NCI-H1436 (cell line): Measurements from ENCODE around the gene KRTAP12-2.
"Not testable (repeated sequence)": the region's sequence is repeated elsewhere in the genome, so short reads cannot be mapped to it uniquely, and the experiment has no call there.

Source experiments
- DNase-seq: peaks from one replicate; lab custom pipeline; 2025; lab: John Stamatoyannopoulos, UW

Gene KRTAP12-2

GRCh38 chr21:44684077-44684476 lies 17.4 kb upstream of the KRTAP12-2 start:
- no peak for DNase-seq

GRCh38 chr21:44682580-44683151 lies 15.9 kb upstream of the KRTAP12-2 start:
- DNase-seq, result no peak

- DNase-seq, result peak; percentile 91
Observed at GRCh38 chr21:44681861-44682579, 15.3 kb upstream of the KRTAP12-2 start, which contains the start of gene KRTAP12-1. Gene KRTAP12-1, minus strand, starts transcription at chr21:44682163. Its CDS starts 40 bp downstream, at chr21:44682123.

GRCh38 chr21:44681152-44681551 lies 14.4 kb upstream of the KRTAP12-2 start:
- DNase-seq, result no peak

GRCh38 chr21:44677881-44678280 lies 11.2 kb upstream of the KRTAP12-2 start:
- no peak for DNase-seq

- DNase-seq, result no peak
Observed at GRCh38 chr21:44671911-44672310, 5.2 kb upstream of the KRTAP12-2 start.

GRCh38 chr21:44670642-44671432 lies 4.1 kb upstream of the KRTAP12-2 start:
- no peak for DNase-seq

GRCh38 chr21:44667612-44668011 lies 885 bp upstream of the KRTAP12-2 start:
- DNase-seq, result no peak

GRCh38 chr21:44664691-44665090 lies 2.0 kb downstream of the KRTAP12-2 start:
- no peak for DNase-seq

- not testable (repeated sequence) for DNase-seq
Observed at GRCh38 chr21:44661567-44661966, 5.2 kb downstream of the KRTAP12-2 start.

GRCh38 chr21:44658913-44659595 lies 7.7 kb downstream of the KRTAP12-2 start:
- DNase-seq, result no peak

GRCh38 chr21:44658541-44658910 lies 8.2 kb downstream of the KRTAP12-2 start:
- no peak for DNase-seq

- no peak for DNase-seq
Observed at GRCh38 chr21:44657635-44658540, 8.8 kb downstream of the KRTAP12-2 start, which contains the start of gene KRTAP12-3. Gene KRTAP12-3, plus strand, starts transcription at chr21:44657932. Its CDS starts 48 bp downstream, at chr21:44657980.

- DNase-seq, result no peak
Observed at GRCh38 chr21:44656868-44657267, 9.9 kb downstream of the KRTAP12-2 start.

- no peak for DNase-seq
Observed at GRCh38 chr21:44654576-44655175, 12.1 kb downstream of the KRTAP12-2 start, which contains the start of gene KRTAP12-4. Gene KRTAP12-4, minus strand, starts transcription at chr21:44654659. Its CDS starts 45 bp downstream, at chr21:44654614.

- no peak for DNase-seq
Observed at GRCh38 chr21:44653656-44654575, 12.8 kb downstream of the KRTAP12-2 start.

GRCh38 chr21:44653123-44653522 lies 13.6 kb downstream of the KRTAP12-2 start:
- DNase-seq, result no peak

- no peak for DNase-seq
Observed at GRCh38 chr21:44650973-44651675, 15.6 kb downstream of the KRTAP12-2 start.
